Nephron progenitor cell (in vitro differentiated cells): ENCODE measurements around the gene KCNJ16.
A peak's percentile ranks its signal among the peaks of the same experiment; 100 is the strongest.

Source experiments
- DNase-seq: peaks from one replicate; pipeline ENCODE4 v3.0.0; 2021
- H3K27ac Mint-ChIP-seq: 2 replicates; pipeline ENCODE4 v1.8.0; 2021; ENCODE audit warnings: mild to moderate bottlenecking, moderate library complexity, mixed read lengths
- H3K27me3 Mint-ChIP-seq: 2 replicates; pipeline ENCODE4 v1.8.0; 2021; ENCODE audit warnings: mild to moderate bottlenecking, low read depth, mixed read lengths; ENCODE audit not compliant: poor library complexity
- H3K36me3 Mint-ChIP-seq: 2 replicates; pipeline ENCODE4 v1.8.0; 2021; ENCODE audit warnings: low read depth, mixed read lengths
- H3K4me1 Mint-ChIP-seq: 2 replicates; pipeline ENCODE4 v1.8.0; 2021; ENCODE audit warnings: mixed read lengths
- H3K4me3 Mint-ChIP-seq: 2 replicates; pipeline ENCODE4 v1.8.0; 2021; ENCODE audit warnings: mild to moderate bottlenecking, moderate library complexity, mixed read lengths
- H3K9me3 Mint-ChIP-seq: 2 replicates; pipeline ENCODE4 v1.8.0; 2021; ENCODE audit warnings: mild to moderate bottlenecking, moderate library complexity, mixed read lengths
- CTCF ChIP-seq: fragments of 200-600 bp; sonication (generic); IDR thresholded peaks from 2 replicates; pipeline ENCODE4 v1.5.0; 2021; ENCODE audit warnings: antibody characterized with exemption

KCNJ16 gene

GRCh38 chr17:70109497-70109896, 34.5 kb downstream of the KCNJ16 start:
- peak overlapping the region; percentile 21 for H3K27ac Mint-ChIP-seq
- H3K27me3 Mint-ChIP-seq = peaks cover 9% of the 10 kb centered on the region
- no peaks in the 10 kb centered on the region for H3K36me3 Mint-ChIP-seq
- H3K4me1 Mint-ChIP-seq = peaks cover 21% of the 10 kb centered on the region
- no peak for TF ChIP-seq CTCF
- no peak overlapping the region for H3K4me3 Mint-ChIP-seq
- no peak for DNase-seq
- H3K9me3 Mint-ChIP-seq = no peaks in the 10 kb centered on the region

GRCh38 chr17:70110443-70110880, 35.4 kb downstream of the KCNJ16 start:
- Mint-ChIP-seq H3K27me3 (peaks cover 9% of the 10 kb centered on the region), H3K4me3 (no peak overlapping the region), H3K27ac (no peak overlapping the region), H3K4me1 (peaks cover 15% of the 10 kb centered on the region), H3K36me3 (no peaks in the 10 kb centered on the region), H3K9me3 (no peaks in the 10 kb centered on the region)
- TF ChIP-seq CTCF = no peak
- no peak for DNase-seq

- Mint-ChIP-seq H3K4me1 (peaks cover 19% of the 10 kb centered on the region), H3K9me3 (no peaks in the 10 kb centered on the region), H3K27ac (no peak overlapping the region), H3K36me3 (no peaks in the 10 kb centered on the region), H3K27me3 (peaks cover 9% of the 10 kb centered on the region), H3K4me3 (no peak overlapping the region)
- no peak for TF ChIP-seq CTCF
- DNase-seq = no peak
Measured at GRCh38 chr17:70111201-70111600, 36.2 kb downstream of the KCNJ16 start.

- no peak overlapping the region for H3K27ac Mint-ChIP-seq
- no peaks in the 10 kb centered on the region for H3K36me3 Mint-ChIP-seq
- no peak for TF ChIP-seq CTCF
- peaks cover 17% of the 10 kb centered on the region for H3K4me1 Mint-ChIP-seq
- H3K4me3 Mint-ChIP-seq = no peak overlapping the region
- no peak for DNase-seq
- H3K27me3 Mint-ChIP-seq = peaks cover 7% of the 10 kb centered on the region
- H3K9me3 Mint-ChIP-seq = no peaks in the 10 kb centered on the region
Measured at GRCh38 chr17:70114405-70114804, 39.4 kb downstream of the KCNJ16 start.

GRCh38 chr17:70115126-70115525, 40.1 kb downstream of the KCNJ16 start:
- Mint-ChIP-seq H3K27me3 (peaks cover 7% of the 10 kb centered on the region), H3K4me3 (no peak overlapping the region), H3K9me3 (no peaks in the 10 kb centered on the region), H3K36me3 (no peaks in the 10 kb centered on the region), H3K27ac (no peak overlapping the region), H3K4me1 (peaks cover 13% of the 10 kb centered on the region)
- DNase-seq = no peak
- no peak for TF ChIP-seq CTCF

GRCh38 chr17:70116919-70117318, 41.9 kb downstream of the KCNJ16 start:
- Mint-ChIP-seq H3K36me3 (no peaks in the 10 kb centered on the region), H3K27me3 (peaks cover 3% of the 10 kb centered on the region), H3K27ac (no peak overlapping the region), H3K4me3 (no peak overlapping the region), H3K4me1 (peaks cover 5% of the 10 kb centered on the region), H3K9me3 (no peaks in the 10 kb centered on the region)
- no peak for TF ChIP-seq CTCF
- DNase-seq = no peak
